A673 (cell line): ENCODE measurements around the gene KRTAP4-2.

ENCODE experiments used
- EZH2 ChIP-seq: fragments of 200-600 bp; sonication (generic); IDR thresholded peaks from 2 replicates; pipeline ENCODE4 v1.6.1; 2017; ENCODE audit warnings: borderline replicate concordance, low read depth, mild to moderate bottlenecking, mixed read lengths, antibody characterized with exemption, low read length; ENCODE audit not compliant: poor library complexity, severe bottlenecking
- TF ChIP-seq, protein P1 (sequence below): fragments of 300-800, 200-600 bp; sonication (generic); conservative IDR thresholded peaks from 2 replicates; pipeline ENCODE4 v1.5.1; 2017; ENCODE audit warnings: low read depth, mild to moderate bottlenecking, antibody characterized with exemption, low read length, moderate library complexity, mixed read lengths

DNA sequence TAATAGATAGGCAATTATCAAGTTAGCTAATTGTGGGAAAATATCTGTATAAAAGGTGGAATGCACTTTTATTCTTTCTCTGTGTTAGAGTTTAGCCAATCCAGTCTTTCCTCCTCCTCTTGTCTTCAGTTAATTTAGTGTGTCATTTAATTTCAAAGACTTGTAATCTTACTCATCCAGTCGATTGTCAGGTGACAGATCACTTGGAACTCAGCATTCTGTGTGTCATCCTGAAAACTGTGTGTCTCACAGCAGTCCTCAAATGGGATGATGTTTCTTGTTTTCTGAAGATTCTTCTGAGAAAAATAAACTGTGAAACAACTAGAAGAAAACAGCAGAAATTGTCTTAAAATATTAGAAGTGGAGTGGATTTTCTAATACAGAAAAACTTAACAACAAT is 7.0 kb upstream of the KRTAP4-2 start:
- TF ChIP-seq, protein P1, sequence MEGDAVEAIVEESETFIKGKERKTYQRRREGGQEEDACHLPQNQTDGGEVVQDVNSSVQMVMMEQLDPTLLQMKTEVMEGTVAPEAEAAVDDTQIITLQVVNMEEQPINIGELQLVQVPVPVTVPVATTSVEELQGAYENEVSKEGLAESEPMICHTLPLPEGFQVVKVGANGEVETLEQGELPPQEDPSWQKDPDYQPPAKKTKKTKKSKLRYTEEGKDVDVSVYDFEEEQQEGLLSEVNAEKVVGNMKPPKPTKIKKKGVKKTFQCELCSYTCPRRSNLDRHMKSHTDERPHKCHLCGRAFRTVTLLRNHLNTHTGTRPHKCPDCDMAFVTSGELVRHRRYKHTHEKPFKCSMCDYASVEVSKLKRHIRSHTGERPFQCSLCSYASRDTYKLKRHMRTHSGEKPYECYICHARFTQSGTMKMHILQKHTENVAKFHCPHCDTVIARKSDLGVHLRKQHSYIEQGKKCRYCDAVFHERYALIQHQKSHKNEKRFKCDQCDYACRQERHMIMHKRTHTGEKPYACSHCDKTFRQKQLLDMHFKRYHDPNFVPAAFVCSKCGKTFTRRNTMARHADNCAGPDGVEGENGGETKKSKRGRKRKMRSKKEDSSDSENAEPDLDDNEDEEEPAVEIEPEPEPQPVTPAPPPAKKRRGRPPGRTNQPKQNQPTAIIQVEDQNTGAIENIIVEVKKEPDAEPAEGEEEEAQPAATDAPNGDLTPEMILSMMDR: no peak
- no peak for TF ChIP-seq EZH2
